ENCODE data around the gene CMTM8.

- TF ChIP-seq, protein P1, sequence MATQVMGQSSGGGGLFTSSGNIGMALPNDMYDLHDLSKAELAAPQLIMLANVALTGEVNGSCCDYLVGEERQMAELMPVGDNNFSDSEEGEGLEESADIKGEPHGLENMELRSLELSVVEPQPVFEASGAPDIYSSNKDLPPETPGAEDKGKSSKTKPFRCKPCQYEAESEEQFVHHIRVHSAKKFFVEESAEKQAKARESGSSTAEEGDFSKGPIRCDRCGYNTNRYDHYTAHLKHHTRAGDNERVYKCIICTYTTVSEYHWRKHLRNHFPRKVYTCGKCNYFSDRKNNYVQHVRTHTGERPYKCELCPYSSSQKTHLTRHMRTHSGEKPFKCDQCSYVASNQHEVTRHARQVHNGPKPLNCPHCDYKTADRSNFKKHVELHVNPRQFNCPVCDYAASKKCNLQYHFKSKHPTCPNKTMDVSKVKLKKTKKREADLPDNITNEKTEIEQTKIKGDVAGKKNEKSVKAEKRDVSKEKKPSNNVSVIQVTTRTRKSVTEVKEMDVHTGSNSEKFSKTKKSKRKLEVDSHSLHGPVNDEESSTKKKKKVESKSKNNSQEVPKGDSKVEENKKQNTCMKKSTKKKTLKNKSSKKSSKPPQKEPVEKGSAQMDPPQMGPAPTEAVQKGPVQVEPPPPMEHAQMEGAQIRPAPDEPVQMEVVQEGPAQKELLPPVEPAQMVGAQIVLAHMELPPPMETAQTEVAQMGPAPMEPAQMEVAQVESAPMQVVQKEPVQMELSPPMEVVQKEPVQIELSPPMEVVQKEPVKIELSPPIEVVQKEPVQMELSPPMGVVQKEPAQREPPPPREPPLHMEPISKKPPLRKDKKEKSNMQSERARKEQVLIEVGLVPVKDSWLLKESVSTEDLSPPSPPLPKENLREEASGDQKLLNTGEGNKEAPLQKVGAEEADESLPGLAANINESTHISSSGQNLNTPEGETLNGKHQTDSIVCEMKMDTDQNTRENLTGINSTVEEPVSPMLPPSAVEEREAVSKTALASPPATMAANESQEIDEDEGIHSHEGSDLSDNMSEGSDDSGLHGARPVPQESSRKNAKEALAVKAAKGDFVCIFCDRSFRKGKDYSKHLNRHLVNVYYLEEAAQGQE (IDR thresholded peaks at IDR 0.05; ENCODE audit: insufficient read depth in 1 of 2, low read depth in 2 of 2, low read length in 2 of 2) = no peak
- no peak for TF ChIP-seq SIN3A (IDR thresholded peaks at IDR 0.05; ENCODE audit: borderline replicate concordance, insufficient read depth, low read length)
Observed at GRCh38 chr3:32222950-32223349, 15.5 kb upstream of the CMTM8 start.
